Loucy (cell line): Measurements from ENCODE around the gene PC.

Experiments
- EZH2phosphoT487 ChIP-seq: fragments of 200-600 bp; IDR thresholded peaks from 2 replicates; pipeline ENCODE4 v1.6.1; 2018; ENCODE audit warnings: antibody characterized with exemption, mild to moderate bottlenecking, moderate library complexity, borderline replicate concordance
- TF ChIP-seq, protein P1 (sequence below): fragments of 200-600 bp; sonication (generic); conservative IDR thresholded peaks from 2 replicates; pipeline ENCODE4 v1.5.1; 2014; ENCODE audit warnings: mild to moderate bottlenecking, antibody characterized with exemption, low read length

DNA sequence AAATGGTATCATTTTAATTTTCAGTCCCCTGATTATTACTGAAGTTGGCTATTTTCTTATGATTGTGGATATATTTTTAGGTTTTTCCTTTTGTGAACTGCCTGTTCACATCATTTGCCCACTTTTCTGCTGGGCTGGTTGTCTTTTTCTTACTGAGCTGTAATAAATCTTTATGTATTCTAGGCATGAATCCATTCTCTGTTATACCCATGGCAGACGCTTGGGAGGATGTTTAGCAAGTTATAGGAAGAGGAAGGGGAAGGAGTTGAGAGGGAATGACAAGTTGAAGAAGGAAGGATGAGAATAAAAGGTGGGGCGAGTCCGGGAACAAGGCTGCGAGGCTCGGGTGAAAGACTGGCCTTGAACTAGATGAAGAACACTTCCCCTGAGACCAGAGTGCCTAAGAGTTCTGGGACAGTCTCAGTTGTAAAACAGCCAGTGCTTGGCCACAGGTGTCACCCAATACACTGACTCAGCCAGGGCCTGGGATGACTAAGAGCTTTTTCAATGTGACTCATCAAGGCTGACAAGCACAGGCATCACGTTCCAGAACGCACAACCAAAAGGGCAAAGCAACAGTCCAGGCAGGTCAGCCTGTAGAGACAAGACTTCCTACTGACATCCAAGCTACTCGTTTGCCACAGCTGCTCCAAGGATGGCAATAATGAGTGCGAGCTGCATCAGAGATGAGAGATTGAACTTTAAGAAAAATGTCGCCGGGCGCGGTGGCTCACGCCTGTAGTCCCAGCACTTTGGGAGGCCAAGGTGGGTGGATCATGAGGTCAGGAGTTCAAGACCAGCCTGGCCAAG is 66.1 kb downstream of the PC start:
- TF ChIP-seq, protein P1, sequence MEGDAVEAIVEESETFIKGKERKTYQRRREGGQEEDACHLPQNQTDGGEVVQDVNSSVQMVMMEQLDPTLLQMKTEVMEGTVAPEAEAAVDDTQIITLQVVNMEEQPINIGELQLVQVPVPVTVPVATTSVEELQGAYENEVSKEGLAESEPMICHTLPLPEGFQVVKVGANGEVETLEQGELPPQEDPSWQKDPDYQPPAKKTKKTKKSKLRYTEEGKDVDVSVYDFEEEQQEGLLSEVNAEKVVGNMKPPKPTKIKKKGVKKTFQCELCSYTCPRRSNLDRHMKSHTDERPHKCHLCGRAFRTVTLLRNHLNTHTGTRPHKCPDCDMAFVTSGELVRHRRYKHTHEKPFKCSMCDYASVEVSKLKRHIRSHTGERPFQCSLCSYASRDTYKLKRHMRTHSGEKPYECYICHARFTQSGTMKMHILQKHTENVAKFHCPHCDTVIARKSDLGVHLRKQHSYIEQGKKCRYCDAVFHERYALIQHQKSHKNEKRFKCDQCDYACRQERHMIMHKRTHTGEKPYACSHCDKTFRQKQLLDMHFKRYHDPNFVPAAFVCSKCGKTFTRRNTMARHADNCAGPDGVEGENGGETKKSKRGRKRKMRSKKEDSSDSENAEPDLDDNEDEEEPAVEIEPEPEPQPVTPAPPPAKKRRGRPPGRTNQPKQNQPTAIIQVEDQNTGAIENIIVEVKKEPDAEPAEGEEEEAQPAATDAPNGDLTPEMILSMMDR, result no peak
- TF ChIP-seq EZH2phosphoT487, result no peak
